ENCODE measurements around the gene RTF1.

RTF1 gene

GRCh38 chr15:41473418-41473817, 56.5 kb downstream of the RTF1 start:
- TF ChIP-seq EZH2phosphoT487 (IDR thresholded peaks at IDR 0.05; ENCODE audit: borderline replicate concordance, low read length): no peak
- TF ChIP-seq, protein P1, sequence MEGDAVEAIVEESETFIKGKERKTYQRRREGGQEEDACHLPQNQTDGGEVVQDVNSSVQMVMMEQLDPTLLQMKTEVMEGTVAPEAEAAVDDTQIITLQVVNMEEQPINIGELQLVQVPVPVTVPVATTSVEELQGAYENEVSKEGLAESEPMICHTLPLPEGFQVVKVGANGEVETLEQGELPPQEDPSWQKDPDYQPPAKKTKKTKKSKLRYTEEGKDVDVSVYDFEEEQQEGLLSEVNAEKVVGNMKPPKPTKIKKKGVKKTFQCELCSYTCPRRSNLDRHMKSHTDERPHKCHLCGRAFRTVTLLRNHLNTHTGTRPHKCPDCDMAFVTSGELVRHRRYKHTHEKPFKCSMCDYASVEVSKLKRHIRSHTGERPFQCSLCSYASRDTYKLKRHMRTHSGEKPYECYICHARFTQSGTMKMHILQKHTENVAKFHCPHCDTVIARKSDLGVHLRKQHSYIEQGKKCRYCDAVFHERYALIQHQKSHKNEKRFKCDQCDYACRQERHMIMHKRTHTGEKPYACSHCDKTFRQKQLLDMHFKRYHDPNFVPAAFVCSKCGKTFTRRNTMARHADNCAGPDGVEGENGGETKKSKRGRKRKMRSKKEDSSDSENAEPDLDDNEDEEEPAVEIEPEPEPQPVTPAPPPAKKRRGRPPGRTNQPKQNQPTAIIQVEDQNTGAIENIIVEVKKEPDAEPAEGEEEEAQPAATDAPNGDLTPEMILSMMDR (IDR thresholded peaks at IDR 0.05; ENCODE audit: low read depth, low read length, poor library complexity, severe bottlenecking): no peak
- Histone ChIP-seq H3K36me3 (ENCODE audit: control insufficient read depth, low read length) (peaks cover 60% of the 10 kb centered on the region), H3K4me2 (ENCODE audit: low read length) (no peak overlapping the region), H3K79me2 (ENCODE audit: control insufficient read depth, low read length) (no peaks in the 10 kb centered on the region), H3K4me1 (ENCODE audit: control insufficient read depth, low read length) (no peaks in the 10 kb centered on the region), H3K4me3 (ENCODE audit: low read length) (no peak overlapping the region), H3K27ac (ENCODE audit: low read depth, low read length) (no peak overlapping the region), H3K27me3 (ENCODE audit: control insufficient read depth, low read length) (no peaks in the 10 kb centered on the region), H3K9me2 (replicated peaks; ENCODE audit: control insufficient read depth, low read length) (no peaks in the 10 kb centered on the region), H3F3A (ENCODE audit: control insufficient read depth, insufficient read depth) (no peaks in the 10 kb centered on the region), H3K9me3 (ENCODE audit: control insufficient read depth, insufficient read depth, low read length) (no peaks in the 10 kb centered on the region), H4K20me1 (ENCODE audit: control insufficient read depth, insufficient read depth, low read depth, low read length) (no peaks in the 10 kb centered on the region)

GRCh38 chr15:41474436-41474835, 57.5 kb downstream of the RTF1 start:
- no peak overlapping the region for H3K27ac ChIP-seq (ENCODE audit: low read depth, low read length)
- no peaks in the 10 kb centered on the region for H3K4me1 ChIP-seq (ENCODE audit: control insufficient read depth, low read length)

GRCh38 chr15:41474941-41475340, 58.0 kb downstream of the RTF1 start:
- H3K79me2 ChIP-seq (ENCODE audit: control insufficient read depth, low read length): no peaks in the 10 kb centered on the region
- H3K4me2 ChIP-seq (ENCODE audit: low read length): no peak overlapping the region
- H3K9me3 ChIP-seq (ENCODE audit: control insufficient read depth, insufficient read depth, low read length): no peaks in the 10 kb centered on the region
- H3K27ac ChIP-seq (ENCODE audit: low read depth, low read length): no peak overlapping the region
- TF ChIP-seq, protein P1 (IDR thresholded peaks at IDR 0.05; ENCODE audit: low read depth, low read length, poor library complexity, severe bottlenecking): no peak
- no peak for TF ChIP-seq EZH2phosphoT487 (IDR thresholded peaks at IDR 0.05; ENCODE audit: borderline replicate concordance, low read length)
- no peaks in the 10 kb centered on the region for H3K4me1 ChIP-seq (ENCODE audit: control insufficient read depth, low read length)
- H3K27me3 ChIP-seq (ENCODE audit: control insufficient read depth, low read length): no peaks in the 10 kb centered on the region
- no peaks in the 10 kb centered on the region for H3K9me2 ChIP-seq (replicated peaks; ENCODE audit: control insufficient read depth, low read length)
- H3K36me3 ChIP-seq (ENCODE audit: control insufficient read depth, low read length): peaks cover 68% of the 10 kb centered on the region
- H3F3A ChIP-seq (ENCODE audit: control insufficient read depth, insufficient read depth): no peaks in the 10 kb centered on the region
- no peak overlapping the region for H3K4me3 ChIP-seq (ENCODE audit: low read length)
- no peaks in the 10 kb centered on the region for H4K20me1 ChIP-seq (ENCODE audit: control insufficient read depth, insufficient read depth, low read depth, low read length)

More at GRCh38 chr15:41474436-41474835, 57.5 kb downstream of the RTF1 start:
- H3K9me3 ChIP-seq (ENCODE audit: control insufficient read depth, insufficient read depth, low read length): no peaks in the 10 kb centered on the region
- TF ChIP-seq EZH2phosphoT487 (IDR thresholded peaks at IDR 0.05; ENCODE audit: borderline replicate concordance, low read length): no peak
- TF ChIP-seq, protein P1 (IDR thresholded peaks at IDR 0.05; ENCODE audit: low read depth, low read length, poor library complexity, severe bottlenecking): no peak
- H3K4me3 ChIP-seq (ENCODE audit: low read length): no peak overlapping the region
- no peak overlapping the region for H3K4me2 ChIP-seq (ENCODE audit: low read length)
- H4K20me1 ChIP-seq (ENCODE audit: control insufficient read depth, insufficient read depth, low read depth, low read length): no peaks in the 10 kb centered on the region
- H3K79me2 ChIP-seq (ENCODE audit: control insufficient read depth, low read length): no peaks in the 10 kb centered on the region
- H3F3A ChIP-seq (ENCODE audit: control insufficient read depth, insufficient read depth): no peaks in the 10 kb centered on the region
- no peaks in the 10 kb centered on the region for H3K9me2 ChIP-seq (replicated peaks; ENCODE audit: control insufficient read depth, low read length)
- H3K36me3 ChIP-seq (ENCODE audit: control insufficient read depth, low read length): peaks cover 67% of the 10 kb centered on the region
- H3K27me3 ChIP-seq (ENCODE audit: control insufficient read depth, low read length): no peaks in the 10 kb centered on the region

Data from DOHH2 (cell line).